Large intestine (tissue), 12 donors: Measurements from ENCODE around the gene PALM3. TPM values are rescaled to one million over a fixed set of nuclear protein-coding genes. Genes with fewer than 3 reads are reported as not detected.

Source experiments
- DNase-seq, 2 donors: peaks; one replicate each; pipeline versions ENCODE4 v3.0.0 to v3.0.0-alpha.2; 2013
- H3K27ac ChIP-seq: one replicate; pipeline ENCODE4 v1.5.1; 2013; ENCODE audit warnings: low read length
- H3K27me3 ChIP-seq: 2 replicates; pipeline ENCODE4 v1.6.1; 2013; ENCODE audit warnings: low read length; ENCODE audit not compliant: control insufficient read depth, insufficient read depth
- H3K36me3 ChIP-seq: 2 replicates; pipeline ENCODE4 v1.6.1; 2013; ENCODE audit warnings: low read length; ENCODE audit not compliant: control insufficient read depth, insufficient read depth
- H3K4me1 ChIP-seq: one replicate; pipeline ENCODE4 v1.6.1; 2013; ENCODE audit warnings: low read length; ENCODE audit not compliant: control insufficient read depth, insufficient read depth
- H3K4me3 ChIP-seq: one replicate; pipeline ENCODE4 v1.5.1; 2013; ENCODE audit warnings: low read length
- H3K9me3 ChIP-seq: one replicate; pipeline ENCODE4 v1.6.1; 2013; ENCODE audit warnings: mild to moderate bottlenecking, low read depth, low read length, moderate library complexity; ENCODE audit not compliant: control insufficient read depth
- WGBS: methylation state at CpG from one replicate; pipeline ENCODE4 v1.1.5; 2013; ENCODE audit warnings: low lambda C conversion rate; ENCODE audit not compliant: insufficient coverage; 5-methylcytosine and 5-hydroxymethylcytosine counted together
- long read RNA-seq, 11 donors: transcript quantifications; one replicate each; lab custom pipeline, GENCODE V29; 2026
- polyA plus RNA-seq: library from polyadenylated mRNA; unstranded; fragments of 120-200 nt; gene quantifications from one replicate; pipeline ENCODE4 v1.2.1, GENCODE V29; 2013

The PALM3 gene, protein sequence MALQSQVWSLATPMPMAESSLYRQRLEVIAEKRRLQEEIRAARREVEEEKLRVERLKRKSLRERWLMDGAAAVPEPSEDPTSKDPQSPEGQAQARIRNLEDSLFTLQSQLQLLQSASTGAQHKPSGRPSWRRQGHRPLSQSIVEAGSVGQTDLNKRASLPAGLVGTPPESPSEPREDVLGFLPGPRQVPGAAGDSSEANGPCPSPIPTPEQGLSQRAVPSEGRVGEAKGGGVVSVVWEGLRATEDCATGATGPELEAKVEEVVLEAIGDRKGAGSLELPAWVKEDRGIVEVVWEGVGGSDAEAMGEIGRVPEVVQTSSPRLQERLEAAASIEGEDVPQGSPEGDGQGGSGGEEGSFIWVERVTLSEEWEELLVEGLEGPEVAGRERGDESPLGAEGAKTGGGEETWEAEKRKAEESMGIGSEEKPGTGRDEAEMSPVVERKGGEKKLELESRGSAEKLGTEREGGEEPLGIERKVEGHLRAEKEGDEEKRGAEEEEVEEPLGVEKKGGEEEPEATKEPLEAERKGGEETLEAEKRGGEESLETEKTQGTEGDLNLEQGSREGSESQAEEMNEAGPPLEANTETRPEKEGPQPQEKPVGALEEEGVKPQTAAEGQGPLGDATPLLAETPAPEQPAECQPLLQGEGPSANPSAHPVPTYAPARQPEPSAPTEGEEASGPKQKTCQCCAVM
- 2.3 TPM for polyA plus RNA-seq
- long read RNA-seq, donor 1, result 0 reads
- long read RNA-seq, donor 2, result 0 reads
- long read RNA-seq, donor 3, result 0 reads
- long read RNA-seq, donor 4, result 0 reads
- long read RNA-seq, donor 5, result 0 reads
- long read RNA-seq, donor 6, result 0 reads
- long read RNA-seq, donor 7, result 0 reads
- long read RNA-seq, donor 8, result 0 reads
- long read RNA-seq, donor 9, result 0 reads
- long read RNA-seq, donor 10, result 0 reads
- long read RNA-seq, donor 11, result 0 reads

DNA sequence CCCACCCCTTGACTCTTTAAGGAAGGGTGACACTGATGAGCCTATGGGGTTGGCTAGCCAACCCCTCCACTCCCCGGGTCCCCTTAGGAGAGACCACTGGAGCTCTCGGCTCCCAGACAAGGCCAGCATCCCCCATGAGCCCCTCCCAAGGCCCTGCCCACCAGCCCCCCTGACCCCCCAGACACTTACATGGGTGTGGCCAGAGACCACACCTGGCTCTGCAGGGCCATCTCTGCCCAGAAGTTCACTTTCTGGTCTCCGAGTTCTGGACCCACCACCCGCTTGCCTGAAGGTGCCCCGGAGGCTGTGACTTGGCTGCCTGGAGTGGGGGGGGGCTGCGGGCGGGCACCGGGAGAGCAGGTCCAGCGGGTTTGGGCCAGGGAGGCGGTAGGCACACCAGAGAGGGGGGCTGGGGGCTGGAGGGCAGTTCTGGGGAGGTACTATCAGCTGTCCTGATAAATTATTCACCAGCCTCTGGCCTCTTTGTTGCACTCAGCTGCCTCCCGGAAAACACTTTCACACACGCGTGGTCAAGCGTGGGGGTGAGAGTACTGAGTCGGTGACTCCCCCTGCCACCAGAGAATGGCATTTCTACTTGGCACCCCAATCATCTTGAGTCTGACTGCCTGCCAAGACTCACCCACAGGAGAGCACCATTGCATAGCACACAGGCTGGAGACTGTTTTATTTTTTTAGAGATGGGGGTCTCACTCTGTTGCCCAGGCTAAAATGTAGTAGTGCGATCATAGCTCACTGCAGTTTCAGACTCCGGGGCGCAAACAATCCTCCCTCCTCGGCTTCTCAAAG, at the start of gene PALM3:
PALM3 (minus strand) TSS at position 326 of the 807 bp plus-strand sequence; CDS start at position 230, 96 bp downstream.
- WGBS, result no CpG with 5 or more reads among the region's 19 CpGs
- H3K4me3 ChIP-seq, result no peak within 1 kb of the TSS
- peaks cover 27% of the 10 kb centered on the region for H3K4me1 ChIP-seq
- peak in 1 of 2 donors; percentile 62 for DNase-seq
- H3K27ac ChIP-seq, result no peak within 1 kb of the TSS
- peaks cover 22% of the 10 kb centered on the region for H3K27me3 ChIP-seq
- H3K36me3 ChIP-seq, result no peaks in the 10 kb centered on the region
- peaks cover 2% of the 10 kb centered on the region for H3K9me3 ChIP-seq

DNA sequence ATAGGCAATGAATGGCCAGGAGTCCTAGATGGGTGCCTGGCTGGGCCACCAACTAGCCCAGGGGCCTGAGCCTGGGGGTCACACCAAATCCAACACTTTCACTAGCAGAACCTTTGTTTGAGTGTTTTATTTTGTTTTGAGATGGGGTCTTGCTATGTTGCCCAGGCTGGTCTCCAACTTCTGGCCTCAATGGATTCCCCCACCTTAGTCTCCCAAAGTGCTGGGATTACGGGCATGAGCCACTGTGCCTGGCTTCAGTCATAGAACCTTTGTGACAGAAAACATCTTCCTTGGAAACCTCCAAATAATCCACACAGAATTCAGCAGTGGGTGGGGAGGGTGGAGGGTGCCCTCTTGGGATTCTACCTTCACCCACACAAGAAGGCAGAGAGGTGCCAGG, 49.6 kb upstream of the PALM3 start:
- DNase-seq, result no peak
- peaks cover 13% of the 10 kb centered on the region for H3K4me1 ChIP-seq
- no peak overlapping the region for H3K4me3 ChIP-seq
- H3K27ac ChIP-seq, result no peak overlapping the region
- no peaks in the 10 kb centered on the region for H3K9me3 ChIP-seq
- H3K36me3 ChIP-seq, result peaks cover 15% of the 10 kb centered on the region
- H3K27me3 ChIP-seq, result no peaks in the 10 kb centered on the region
- WGBS, result no CpG with 5 or more reads among the region's 1 CpG

DNA sequence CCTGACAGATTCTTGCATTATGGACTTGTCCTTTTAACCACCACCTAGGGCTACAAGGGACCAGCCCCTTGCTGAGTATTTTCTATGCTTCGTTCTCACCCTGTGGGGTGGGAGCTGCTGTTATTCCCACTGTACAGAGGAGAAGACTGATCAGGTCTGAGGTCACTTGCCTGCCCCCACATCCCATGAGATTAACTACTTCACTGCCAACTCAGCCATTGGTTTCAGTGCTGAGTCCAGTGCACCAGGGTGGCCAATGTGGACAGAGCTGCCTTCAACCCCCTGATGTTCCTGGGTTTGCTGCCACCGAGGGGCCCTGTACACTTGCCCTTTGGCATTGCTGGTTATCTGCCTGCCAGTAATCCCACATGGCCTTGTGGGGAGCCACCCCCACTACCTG, 48.8 kb upstream of the PALM3 start:
- no peak overlapping the region for H3K4me3 ChIP-seq
- H3K27me3 ChIP-seq, result no peaks in the 10 kb centered on the region
- DNase-seq, result no peak
- WGBS, result no CpG with 5 or more reads among the region's 2 CpGs
- H3K36me3 ChIP-seq, result peaks cover 21% of the 10 kb centered on the region
- H3K27ac ChIP-seq, result no peak overlapping the region
- no peaks in the 10 kb centered on the region for H3K9me3 ChIP-seq
- peaks cover 13% of the 10 kb centered on the region for H3K4me1 ChIP-seq

DNA sequence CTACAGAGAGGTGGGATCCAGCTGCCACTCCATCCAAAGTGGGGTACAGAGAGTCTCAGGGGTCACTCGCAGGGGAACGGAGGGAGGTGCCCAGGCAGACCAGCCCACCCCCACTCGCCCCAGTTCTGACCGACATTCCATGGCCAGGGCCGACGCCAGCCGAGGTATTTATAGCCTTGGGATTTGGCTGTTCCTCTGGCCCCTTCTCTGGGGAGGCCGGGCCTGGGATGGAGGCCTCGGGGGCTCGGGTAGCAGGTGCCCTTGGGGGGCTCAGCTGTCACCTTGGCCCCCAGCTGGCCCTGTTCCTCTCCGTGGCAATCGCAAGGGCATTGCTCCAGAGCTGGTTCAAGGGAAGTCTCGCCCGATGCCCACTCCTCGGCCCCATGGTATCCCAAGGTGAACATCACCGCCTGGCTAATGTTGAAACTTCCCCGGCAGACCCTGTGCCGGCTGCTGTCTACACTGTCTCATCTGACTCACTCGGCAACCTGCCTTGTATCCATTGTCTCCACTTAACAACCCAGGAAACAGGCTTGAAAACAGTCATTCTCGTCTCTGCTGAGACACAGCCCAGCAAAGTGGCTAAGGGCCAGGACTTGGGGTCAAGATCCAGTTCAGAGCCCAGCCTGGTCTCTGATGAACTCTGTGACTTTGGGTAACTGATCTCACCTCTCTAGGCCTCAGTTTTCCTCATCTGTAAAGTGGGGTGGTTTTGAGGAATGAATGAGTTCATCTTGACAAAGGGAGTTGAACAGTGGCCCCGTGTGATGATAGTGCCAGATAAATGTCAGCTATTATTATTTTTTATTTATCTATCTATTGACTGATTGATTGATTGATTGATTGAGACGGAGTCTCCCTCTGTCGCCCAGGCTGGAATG, 45.9 kb upstream of the PALM3 start:
- Histone ChIP-seq H3K27me3 (no peaks in the 10 kb centered on the region), H3K4me1 (peaks cover 7% of the 10 kb centered on the region), H3K4me3 (no peak overlapping the region), H3K27ac (no peak overlapping the region), H3K9me3 (no peaks in the 10 kb centered on the region), H3K36me3 (peaks cover 31% of the 10 kb centered on the region)
- no peak for DNase-seq
- no CpG with 5 or more reads among the region's 23 CpGs for WGBS

DNA sequence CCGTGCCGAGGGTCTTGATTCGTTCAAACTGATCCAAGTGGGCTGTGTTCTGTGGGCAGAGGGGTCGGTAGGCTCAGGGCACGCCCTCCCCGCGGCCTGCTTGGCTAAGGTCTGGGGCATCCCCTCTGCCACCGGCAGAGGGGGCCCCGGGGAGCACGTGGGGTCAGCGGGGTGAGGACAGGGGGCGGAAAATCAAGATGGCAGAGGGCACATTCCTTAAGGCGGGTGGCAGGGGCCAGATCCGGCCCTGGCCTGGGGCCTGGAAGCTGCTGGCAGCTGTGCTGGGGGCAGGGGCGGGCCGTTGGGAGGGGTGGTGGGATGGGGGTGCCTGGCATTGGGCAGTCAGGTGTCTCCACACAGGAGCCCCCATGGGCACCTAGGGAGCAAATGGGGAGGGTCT, 45.0 kb upstream of the PALM3 start:
- no CpG with 5 or more reads among the region's 16 CpGs for WGBS
- H3K9me3 ChIP-seq, result no peaks in the 10 kb centered on the region
- no peak overlapping the region for H3K27ac ChIP-seq

DNA sequence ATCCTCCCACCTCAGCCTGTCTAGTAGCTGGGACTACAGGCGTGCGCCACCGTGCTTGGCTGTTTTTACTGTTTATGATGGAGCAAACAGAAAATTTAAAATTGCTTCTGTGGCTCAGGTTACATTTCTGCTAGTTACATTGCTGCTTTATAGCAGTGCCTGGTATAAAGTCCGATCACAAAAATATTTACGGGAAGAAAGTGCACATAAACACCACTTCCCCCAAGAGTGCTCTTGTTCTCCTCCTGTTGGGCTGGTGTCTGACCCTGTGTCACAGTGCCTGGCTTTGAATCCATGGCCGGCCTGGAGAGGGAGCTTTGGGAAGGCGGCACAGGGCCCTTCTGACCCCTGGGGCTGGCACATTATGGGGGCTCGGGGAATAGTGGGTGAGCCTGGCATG, 43.8 kb upstream of the PALM3 start:
- H3K4me1 ChIP-seq, result no peaks in the 10 kb centered on the region
- H3K9me3 ChIP-seq, result no peaks in the 10 kb centered on the region
- DNase-seq, result no peak
- H3K4me3 ChIP-seq, result no peak overlapping the region
- H3K27ac ChIP-seq, result no peak overlapping the region
- no peaks in the 10 kb centered on the region for H3K27me3 ChIP-seq
- WGBS, result no CpG with 5 or more reads among the region's 8 CpGs
- peaks cover 46% of the 10 kb centered on the region for H3K36me3 ChIP-seq

More for the DNA sequence above, 45.0 kb upstream of the PALM3 start:
- Histone ChIP-seq H3K36me3 (peaks cover 39% of the 10 kb centered on the region), H3K4me3 (no peak overlapping the region), H3K4me1 (no peaks in the 10 kb centered on the region), H3K27me3 (no peaks in the 10 kb centered on the region)
- DNase-seq, result no peak

DNA sequence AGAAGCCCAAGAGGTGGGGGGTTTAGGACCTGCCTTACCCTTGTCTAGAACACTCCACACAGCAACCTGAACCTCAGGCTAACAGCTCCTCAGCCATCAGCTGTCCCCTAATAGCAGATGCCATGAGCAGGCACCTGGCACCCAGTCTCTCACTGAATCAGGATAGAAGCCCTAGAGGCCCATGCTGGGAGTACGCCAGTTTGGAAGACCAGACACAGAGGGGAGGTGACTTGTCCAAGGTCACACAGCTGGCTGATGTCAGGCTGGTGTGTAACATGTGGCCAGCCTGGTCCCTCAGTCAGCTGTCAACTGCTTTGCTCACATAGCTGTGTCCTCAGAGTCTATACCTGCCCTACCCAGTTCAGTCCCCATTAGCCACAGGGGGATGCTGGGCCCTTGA, 41.4 kb upstream of the PALM3 start:
- H3K36me3 ChIP-seq, result peaks cover 50% of the 10 kb centered on the region
- no peaks in the 10 kb centered on the region for H3K27me3 ChIP-seq
- H3K9me3 ChIP-seq, result no peaks in the 10 kb centered on the region
- H3K4me3 ChIP-seq, result no peak overlapping the region
- H3K27ac ChIP-seq, result no peak overlapping the region
- no peak for DNase-seq
- WGBS, result no CpG with 5 or more reads among the region's 1 CpG
- H3K4me1 ChIP-seq, result no peaks in the 10 kb centered on the region

DNA sequence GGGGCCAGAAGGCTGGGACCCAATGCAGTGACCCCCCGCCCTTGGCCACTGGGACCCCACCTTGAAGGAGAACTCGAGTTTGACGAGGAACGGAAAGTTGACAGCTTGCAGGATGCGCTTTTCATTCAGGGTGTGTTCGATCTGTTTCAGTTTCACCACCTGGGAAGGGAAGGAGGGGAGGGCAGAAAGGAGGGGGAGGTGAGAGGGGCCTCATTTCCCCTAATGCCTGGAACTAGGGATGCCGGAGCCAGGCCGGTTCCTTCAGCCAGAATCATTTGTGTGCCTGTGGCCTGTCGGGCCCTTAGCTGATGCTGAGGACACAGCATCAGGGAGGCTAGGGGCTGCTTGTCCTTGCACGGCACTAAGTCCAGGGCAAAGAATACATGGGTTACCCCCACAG, 40.9 kb upstream of the PALM3 start:
- Histone ChIP-seq H3K4me3 (no peak overlapping the region), H3K4me1 (no peaks in the 10 kb centered on the region), H3K27ac (no peak overlapping the region), H3K36me3 (peaks cover 52% of the 10 kb centered on the region), H3K9me3 (no peaks in the 10 kb centered on the region), H3K27me3 (no peaks in the 10 kb centered on the region)
- DNase-seq, result no peak
- no CpG with 5 or more reads among the region's 10 CpGs for WGBS

DNA sequence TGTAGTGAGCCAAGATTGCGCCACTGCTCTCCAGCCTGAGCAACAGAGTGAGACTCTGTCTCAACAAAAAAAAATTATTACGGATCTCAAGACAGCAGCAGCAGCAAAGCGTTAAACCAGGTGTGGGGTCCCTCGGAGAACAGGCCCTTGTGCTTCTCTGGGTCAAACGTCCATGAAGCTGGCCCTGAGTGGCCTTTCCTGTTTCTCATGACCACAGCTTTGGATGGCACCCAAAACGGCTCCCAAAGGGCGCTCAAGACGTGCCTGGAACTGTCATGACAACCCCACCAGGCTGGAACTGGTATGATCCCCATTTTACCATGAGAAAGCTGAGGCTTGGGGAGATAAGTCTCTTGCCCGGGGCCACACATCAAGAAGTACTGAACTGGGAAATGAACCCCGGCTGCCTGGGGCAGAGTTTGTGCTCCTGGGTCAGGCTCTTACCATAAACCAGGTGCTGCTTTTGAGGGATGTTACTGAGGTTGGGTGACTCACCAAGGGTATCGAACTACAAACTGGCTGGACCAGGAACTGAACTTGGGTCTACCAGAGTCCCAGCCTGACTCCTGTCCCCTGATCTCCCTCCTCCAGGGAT, 40.3 kb upstream of the PALM3 start:
- Histone ChIP-seq H3K9me3 (no peaks in the 10 kb centered on the region), H3K27ac (no peak overlapping the region), H3K4me1 (no peaks in the 10 kb centered on the region), H3K36me3 (peaks cover 52% of the 10 kb centered on the region), H3K4me3 (no peak overlapping the region), H3K27me3 (no peaks in the 10 kb centered on the region)
- no peak for DNase-seq
- WGBS, result 100% methylated on average over 2 of the region's 11 CpGs
